M059J (cell line): Measurements from ENCODE around the gene TRAPPC6A. TPM values are rescaled to one million over a fixed set of nuclear protein-coding genes. Genes with fewer than 3 reads are reported as not detected.
A peak's percentile ranks its signal among the peaks of the same experiment; 100 is the strongest.
"Not testable (repeated sequence)": the region's sequence is repeated elsewhere in the genome, so short reads cannot be mapped to it uniquely, and the experiment has no call there.

Experiments used
- DNase-seq: peaks from one replicate; pipeline ENCODE4 v3.0.0-alpha.2; 2012; ENCODE audit warnings: low read depth
- total RNA-seq: library from RNA; depleted of rRNA; stranded (reverse); fragments of >200 nt; shearing (Covaris generic); gene quantifications from 2 replicates; pipeline ENCODE4 v1.2.3, GENCODE V29; 2014

Gene TRAPPC6A
- total RNA-seq, 1 experiment from 2014 or later, result 6.2 TPM

DNA sequence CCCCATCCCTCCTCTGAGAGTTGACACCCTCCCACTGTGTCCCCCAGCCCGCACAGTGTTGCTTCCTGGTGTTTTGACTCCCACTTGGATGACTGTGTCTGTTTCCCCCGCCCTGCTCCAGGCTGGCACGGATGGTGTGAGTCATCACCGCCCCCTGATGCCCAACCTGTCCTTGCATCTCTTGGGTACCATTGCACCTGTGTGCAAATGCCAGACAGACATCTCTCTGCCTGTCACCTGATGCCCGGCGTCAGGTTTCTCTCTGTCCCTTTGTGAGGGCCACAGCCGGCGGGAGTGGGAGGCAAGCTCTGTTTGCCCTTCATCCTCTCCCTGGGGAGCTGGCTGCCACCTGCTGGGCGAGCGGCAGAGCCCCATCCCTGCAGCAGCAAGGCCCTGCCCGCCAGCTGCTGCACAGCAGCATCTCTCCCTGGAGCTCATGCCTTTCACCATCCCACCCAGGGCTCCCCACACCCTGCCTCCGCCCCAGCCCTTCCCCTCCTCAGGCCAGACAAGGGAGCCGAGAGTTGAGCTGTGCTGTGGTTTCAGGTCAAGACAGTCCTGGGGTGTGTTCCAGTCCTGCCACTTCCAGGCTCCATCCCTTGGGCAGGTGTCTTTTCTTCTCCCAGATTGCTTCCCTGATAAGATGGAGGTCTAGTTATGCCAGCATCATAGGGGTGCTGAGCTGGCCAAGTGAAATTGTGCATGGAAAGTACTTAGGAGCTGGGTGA lies 47.0 kb downstream of the TRAPPC6A start:
- DNase-seq, result no peak

- DNase-seq, result no peak
Observed at GRCh38 chr19:45130236-45130635, 47.8 kb downstream of the TRAPPC6A start.

GRCh38 chr19:45128806-45129205 lies 49.2 kb downstream of the TRAPPC6A start:
- DNase-seq, result no peak

DNA sequence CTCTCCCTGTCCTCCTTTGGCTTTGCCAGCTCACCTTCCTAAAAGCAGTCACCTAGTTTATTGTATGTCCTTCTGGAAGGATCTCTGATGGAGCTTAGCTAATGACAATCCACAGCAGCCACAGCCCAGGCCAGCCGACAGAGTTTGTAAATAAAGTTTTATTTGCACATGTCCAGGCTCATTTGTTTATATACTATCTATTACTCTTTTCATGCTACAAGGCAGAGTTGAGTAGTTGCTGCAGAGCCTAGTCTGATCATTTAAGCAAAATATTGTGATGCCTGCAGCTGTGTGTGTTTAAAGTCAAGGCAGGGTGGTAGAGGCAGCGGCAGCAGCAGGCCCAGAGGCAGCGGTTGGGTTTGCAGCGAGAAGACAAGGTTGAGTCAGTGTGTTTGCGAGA lies 49.9 kb downstream of the TRAPPC6A start:
- DNase-seq, result no peak

DNA sequence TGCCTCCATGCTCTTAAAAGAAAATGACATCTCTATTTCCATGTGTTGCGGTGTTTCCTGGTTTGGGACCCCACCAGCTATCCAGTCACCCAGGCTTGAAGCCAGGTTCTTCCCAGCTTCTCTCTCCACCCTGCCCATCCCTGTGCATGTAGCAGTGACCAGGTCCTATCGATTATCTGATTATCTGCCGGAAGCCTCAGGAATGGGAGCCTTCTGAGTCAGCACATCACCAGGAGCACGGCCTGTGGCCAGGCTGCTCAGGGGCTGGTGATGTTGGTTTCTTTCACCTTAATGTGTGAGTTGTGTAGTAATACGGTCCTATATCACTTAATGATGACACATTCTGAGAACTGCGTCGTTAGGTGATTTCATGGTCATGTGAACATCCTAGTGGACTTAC lies 51.4 kb downstream of the TRAPPC6A start:
- DNase-seq, result no peak

- DNase-seq, result peak; percentile 52
Observed at GRCh38 chr19:45125975-45126493, 52.0 kb downstream of the TRAPPC6A start.

DNA sequence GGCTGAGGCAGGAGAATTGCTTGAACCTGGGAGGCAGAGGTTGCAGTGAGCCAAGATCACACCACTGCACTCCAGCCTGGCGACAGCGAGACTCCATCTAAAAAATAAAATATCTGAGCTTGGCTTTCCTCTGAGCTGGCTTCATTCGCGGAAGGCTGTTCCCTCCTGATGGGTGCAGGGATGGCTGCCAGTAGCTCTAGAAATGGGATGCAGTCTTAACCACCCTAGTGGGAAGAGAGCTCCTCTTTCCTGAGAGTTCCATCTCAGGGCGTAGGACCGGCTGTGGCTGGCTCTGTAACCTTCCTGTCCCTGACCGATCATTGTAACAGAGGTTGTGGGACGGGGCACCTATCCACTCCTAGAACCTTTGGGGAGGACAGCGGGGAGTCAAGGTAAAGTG lies 52.7 kb downstream of the TRAPPC6A start:
- DNase-seq, result no peak

DNA sequence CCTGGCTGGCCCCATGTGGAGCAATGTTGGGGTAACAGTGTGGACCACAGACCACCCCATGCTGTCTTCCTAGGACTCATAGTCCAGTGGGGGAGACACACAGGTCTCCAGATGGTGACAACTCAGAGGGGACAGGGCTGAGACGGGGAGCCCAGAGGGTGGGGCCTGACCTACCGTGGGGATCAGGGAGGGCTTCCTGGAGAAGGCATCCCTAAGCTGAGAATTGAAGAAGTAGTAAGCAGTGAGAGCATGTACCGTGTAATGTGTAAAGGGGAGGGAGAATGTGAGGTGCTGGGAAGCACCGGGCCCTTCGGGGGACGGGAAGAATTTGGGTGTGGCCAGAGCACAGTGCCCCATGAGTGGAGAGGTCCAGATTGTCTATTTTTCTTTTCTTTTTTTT lies 54.0 kb downstream of the TRAPPC6A start:
- no peak for DNase-seq

DNA sequence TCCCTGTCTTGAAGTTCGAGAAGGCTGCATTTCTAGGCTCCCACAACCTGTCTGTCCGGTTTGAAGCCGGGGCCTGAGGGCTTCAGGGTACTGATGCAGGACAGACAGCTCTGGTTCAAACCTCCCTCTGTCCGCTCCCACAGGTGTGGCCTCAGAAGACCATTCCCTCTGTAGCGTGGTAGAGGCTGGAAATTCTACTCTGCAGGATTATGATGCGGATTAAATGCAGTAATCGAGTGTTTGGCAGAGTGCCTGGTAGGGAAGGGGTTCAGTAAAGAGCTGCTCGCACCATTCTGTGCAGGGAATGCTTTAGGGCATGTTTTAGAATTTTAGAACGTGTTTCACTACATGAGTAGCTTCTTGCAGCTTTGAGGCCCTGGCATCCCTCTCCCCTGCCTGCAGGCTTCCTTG lies 54.6 kb downstream of the TRAPPC6A start:
- no peak for DNase-seq

- DNase-seq, result no peak
Observed at GRCh38 chr19:45122832-45123231, 55.2 kb downstream of the TRAPPC6A start.

DNA sequence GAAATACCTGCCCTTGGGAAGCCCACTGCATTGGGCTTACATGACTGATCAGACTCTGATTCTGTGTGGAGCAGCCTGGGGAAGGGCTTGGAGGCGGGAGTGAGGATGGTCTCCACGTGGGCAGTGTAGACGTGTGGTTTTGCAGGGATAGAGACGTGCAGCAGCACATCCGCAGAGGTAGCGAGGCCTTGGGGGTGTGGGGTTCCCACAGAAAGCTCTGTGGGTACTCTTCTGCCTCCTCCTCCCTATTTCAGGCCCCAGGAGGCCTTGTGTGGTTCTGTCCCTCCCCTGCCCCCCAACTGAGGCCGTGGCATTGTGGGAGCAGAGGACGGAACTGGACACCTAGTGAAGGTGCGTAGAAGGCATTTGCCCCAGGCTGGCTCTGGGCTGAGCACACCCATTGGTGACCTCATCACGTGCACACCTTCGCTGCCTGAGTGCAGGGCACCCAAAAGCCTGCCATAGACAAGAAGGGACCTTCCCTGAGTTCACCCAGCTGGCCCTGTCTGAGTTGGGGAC lies 56.2 kb downstream of the TRAPPC6A start:
- DNase-seq, result no peak

DNA sequence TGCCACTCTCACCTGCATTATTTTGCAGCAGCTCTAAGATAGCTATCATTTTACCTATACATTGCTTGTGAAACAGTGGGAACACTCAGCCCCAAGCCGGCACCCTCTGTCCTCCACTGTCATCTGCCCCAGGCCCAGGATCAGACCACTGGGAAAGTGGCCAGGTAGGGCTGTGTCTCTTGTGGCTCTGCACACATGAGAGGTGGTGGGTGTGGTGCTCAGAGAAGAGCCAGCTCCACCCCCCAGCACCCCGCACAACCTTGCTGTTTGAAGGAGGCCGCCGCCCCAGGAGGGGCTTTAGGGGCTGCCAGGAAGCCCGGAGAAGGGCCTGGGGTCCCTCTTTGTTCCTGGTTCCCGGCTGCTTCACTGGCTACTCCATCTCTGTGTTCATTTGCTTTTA lies 58.5 kb downstream of the TRAPPC6A start:
- DNase-seq, result no peak

- not testable (repeated sequence) for DNase-seq
Observed at GRCh38 chr19:45118591-45119355, 59.3 kb downstream of the TRAPPC6A start.

- DNase-seq, result no peak
Observed at GRCh38 chr19:45118106-45118505, 59.9 kb downstream of the TRAPPC6A start.

DNA sequence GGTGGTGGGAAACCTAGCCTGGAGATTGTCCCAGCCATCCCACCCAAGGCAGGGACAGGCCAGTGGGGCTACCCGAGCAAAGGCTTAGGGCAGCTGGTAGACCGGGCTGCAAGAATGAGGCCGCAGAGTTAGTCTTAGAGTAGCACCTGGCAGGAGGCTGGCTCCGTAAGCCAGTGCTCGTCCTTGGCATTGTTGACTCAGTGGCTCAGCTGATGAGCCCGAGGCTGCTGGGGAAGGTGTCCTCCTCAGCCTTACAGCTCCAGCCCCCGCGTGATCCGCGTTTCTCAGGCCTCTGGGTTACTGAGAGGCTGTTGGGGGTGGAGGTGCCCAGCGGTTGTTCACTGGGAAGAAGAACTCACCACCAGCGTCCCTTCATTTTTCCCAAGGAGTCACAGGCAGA lies 60.4 kb downstream of the TRAPPC6A start:
- DNase-seq, result no peak

DNA sequence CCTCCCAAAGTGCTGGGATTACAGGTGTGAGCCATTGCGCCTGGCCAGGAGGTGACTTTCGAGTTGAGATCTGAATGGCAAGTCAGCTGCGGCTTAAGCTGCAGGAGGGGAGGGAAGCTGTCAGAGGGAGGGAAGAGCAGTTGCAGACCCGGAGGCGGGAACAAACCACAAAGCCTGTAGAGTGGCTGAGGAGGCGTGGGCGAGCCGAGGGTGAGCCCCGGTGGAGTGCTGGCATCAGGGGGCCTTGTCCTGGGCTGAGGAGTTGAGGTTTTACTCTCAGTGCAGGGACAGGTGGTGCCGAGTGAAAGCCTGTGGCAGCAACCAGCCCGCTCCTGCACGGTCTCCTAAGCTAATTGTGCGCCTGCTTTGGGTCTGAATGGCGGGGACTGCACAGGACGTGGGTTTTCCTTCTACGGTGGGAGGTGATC lies 60.9 kb downstream of the TRAPPC6A start:
- no peak for DNase-seq

- DNase-seq, result no peak
Observed at GRCh38 chr19:45115809-45116615, 62.0 kb downstream of the TRAPPC6A start.

GRCh38 chr19:45114116-45114515 lies 63.9 kb downstream of the TRAPPC6A start:
- no peak for DNase-seq

DNA sequence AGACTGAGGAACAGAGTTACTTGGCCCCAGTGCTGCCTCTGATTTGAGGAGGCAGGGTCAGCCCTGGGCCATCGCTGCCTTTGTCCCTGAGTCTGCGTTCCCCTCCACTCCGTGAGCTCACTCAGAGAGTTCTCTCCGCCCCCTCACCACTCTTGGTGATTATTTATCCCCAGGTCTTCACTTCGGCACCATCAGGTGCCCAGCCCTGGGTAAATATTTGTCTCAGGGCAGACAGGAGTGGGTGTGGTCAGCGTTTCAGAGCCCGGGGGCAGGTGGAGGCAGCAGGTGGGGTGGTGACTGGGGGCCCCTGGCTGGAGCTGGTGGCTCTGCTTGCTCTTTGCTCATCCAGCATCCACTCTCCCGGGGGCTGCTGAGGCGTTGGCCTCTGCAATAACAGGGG lies 64.4 kb downstream of the TRAPPC6A start:
- no peak for DNase-seq
